HG02642 (cell line): ENCODE measurements around the gene ECSIT.
"Not testable (repeated sequence)": the region's sequence is repeated elsewhere in the genome, so short reads cannot be mapped to it uniquely, and the experiment has no call there.

ENCODE experiments used
- ATAC-seq: cut with Tn5 transposase; IDR thresholded peaks from one replicate; pipeline ENCODE4 v1.9.1; 2021; ENCODE audit warnings: mild to moderate bottlenecking; ENCODE audit not compliant: unreplicated experiment, poor library complexity

The ECSIT gene

GRCh38 chr19:11479898-11480714, 48.8 kb downstream of the ECSIT start:
- no peak for ATAC-seq

- no peak for ATAC-seq
These were observed 49.6 kb downstream of the ECSIT start for GRCh38 chr19:11479090-11479897.

- no peak for ATAC-seq
These were observed 50.5 kb downstream of the ECSIT start for GRCh38 chr19:11478167-11479089.

DNA sequence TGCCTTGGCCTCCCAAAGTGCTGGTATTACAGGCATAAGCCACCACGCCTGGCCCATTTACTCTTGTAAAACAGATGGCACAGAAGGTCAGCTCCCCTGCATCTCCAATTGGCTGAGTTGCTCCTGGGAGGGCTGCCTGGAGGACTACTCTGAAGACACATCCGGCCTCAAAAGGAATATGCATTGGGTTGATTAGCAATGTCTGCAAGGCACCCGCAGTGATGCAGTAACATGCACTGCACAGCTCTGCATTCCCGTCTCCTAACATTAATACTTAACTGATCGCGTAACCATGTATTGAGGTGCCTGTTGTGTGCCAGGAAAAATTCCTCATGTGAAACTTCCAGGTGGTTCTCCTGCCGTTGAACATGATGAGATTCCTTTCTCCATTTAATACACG, 53.1 kb downstream of the ECSIT start:
- no peak for ATAC-seq

DNA sequence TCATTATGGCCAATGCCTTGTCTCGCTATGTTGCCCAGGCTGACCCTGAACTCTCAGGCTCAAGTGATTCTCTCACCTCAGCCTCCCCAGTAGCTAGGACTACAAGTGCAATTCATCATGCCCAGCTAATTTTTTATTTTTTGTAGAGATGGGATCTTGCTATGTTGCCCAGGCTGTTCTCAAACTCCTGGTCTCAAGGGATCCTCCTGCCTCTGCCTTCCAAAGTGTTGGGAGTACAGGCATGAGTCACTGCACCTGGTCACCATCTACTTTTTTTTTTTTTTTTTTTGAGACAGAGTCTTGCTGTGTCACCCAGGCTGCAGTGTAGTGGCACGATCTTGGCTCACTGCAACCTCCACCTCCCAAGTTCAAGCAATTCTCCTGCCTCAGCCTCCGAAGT, 53.6 kb downstream of the ECSIT start:
- not testable (repeated sequence) for ATAC-seq

- ATAC-seq, result no peak
These were observed 55.2 kb downstream of the ECSIT start for GRCh38 chr19:11473725-11474124.

- not testable (repeated sequence) for ATAC-seq
These were observed 60.6 kb downstream of the ECSIT start for GRCh38 chr19:11468266-11468845.

- ATAC-seq, result no peak
These were observed 63.3 kb downstream of the ECSIT start for GRCh38 chr19:11465600-11465999.

- no peak for ATAC-seq
These were observed 64.3 kb downstream of the ECSIT start for GRCh38 chr19:11464333-11465265.

GRCh38 chr19:11463391-11463790, 65.5 kb downstream of the ECSIT start:
- no peak for ATAC-seq

DNA sequence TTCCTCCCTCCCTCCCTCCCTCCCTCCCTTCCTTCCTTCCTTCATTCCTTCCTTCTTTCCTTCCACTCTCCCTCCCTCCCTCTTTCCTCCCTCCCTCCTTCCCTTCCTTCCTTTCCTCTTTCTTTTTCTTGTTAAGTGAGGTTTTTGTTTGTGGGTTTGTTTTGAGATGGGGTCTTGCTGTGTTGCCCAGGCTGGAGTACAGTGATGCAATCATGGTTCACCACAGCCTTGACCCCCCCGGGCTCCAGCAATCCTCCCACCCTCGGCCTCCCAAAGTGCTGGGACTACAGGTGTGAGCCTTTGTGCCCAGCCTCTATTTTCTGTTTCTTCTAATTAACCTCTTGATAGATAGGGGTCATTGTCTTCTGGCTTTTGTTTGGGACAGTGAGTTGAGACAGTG, 67.5 kb downstream of the ECSIT start:
- ATAC-seq, result no peak

GRCh38 chr19:11460207-11460606, 68.7 kb downstream of the ECSIT start:
- no peak for ATAC-seq

DNA sequence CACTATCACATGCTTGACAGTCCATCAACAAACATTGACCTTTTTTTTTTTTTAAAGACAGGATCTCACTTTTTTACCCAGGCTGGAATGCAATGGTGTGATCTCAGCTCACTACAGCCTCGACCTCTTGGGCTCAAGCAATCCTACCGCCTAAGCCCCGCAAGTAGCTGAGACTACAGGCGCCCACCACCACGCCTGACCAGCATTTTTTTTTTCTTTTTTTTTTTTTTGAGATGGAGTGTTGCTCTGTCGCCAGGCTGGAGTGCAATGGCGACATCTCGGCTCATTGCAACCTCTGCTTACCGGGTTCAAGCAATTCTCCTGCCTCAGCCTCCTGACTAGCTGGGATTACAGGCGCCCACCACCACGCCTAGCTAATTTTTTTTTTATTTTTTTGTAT, 70.0 kb downstream of the ECSIT start:
- ATAC-seq, result not testable (repeated sequence)

GRCh38 chr19:11458236-11458900, 70.6 kb downstream of the ECSIT start:
- ATAC-seq, result no peak

- no peak for ATAC-seq
These were observed 71.1 kb downstream of the ECSIT start for GRCh38 chr19:11457831-11458230.

- ATAC-seq, result no peak
These were observed 71.8 kb downstream of the ECSIT start for GRCh38 chr19:11457115-11457514.

DNA sequence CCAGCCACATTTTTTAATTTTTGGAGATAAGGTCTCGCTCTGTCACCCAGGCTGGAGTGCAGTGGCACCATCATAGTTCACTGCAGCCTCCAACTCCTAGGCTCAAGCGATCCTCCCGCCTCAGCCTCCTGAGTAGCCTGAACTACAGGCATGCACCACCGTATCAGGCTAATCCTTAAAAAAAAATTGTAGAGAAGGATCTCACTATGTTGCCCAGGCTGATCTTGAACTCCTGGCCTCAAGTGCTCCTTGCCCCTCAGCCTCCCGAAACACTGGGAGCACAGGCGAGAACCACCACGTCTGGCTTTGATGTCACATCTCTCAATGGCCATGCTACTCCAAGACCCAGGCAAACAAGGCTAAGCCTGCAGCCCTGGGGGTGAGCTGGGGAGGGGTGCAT, 72.3 kb downstream of the ECSIT start:
- no peak for ATAC-seq
